HCT116 (cell line): ENCODE results near the gene OBSCN. TPM values are rescaled to one million over a fixed set of nuclear protein-coding genes. Genes with fewer than 3 reads are reported as not detected.

ENCODE experiments used
- ATAC-seq: fragments of 200-7000 bp; cut with Tn5 transposase; 2 replicates; pipeline ENCODE4 v1.9.1; 2020; ENCODE audit warnings: mild to moderate bottlenecking, moderate library complexity
- BruUV-seq: library from RNA; stranded (reverse); fragments of 400-500 nt; replicated peaks from 2 replicates; lab custom pipeline; 2021; lab: Mats Ljungman, UMichigan
- CTCF ChIA-PET: fragments of 300-600 bp; sonication (Branson Sonifier 250); formaldehyde crosslinking; loops from one replicate; lab custom pipeline; 2021; ENCODE audit warnings: antibody characterized with exemption; lab: Charles Lee
- POLR2A ChIA-PET: fragments of 300-600, 350-600 bp; sonication (Branson Sonifier 250); formaldehyde crosslinking; loops from one replicate; lab custom pipeline; 2021; ENCODE audit warnings: antibody characterized with exemption; lab: Charles Lee
- RAD21 ChIA-PET, 2 experiments: fragments of 300-600 bp; sonication (Branson Sonifier 250); formaldehyde crosslinking; loops; one replicate each; lab custom pipeline; 2023; ENCODE audit warnings: low total read pairs in 2 of 2; ENCODE audit not compliant: uncharacterized antibody in 2 of 2, unreplicated experiment in 2 of 2, low non-redundant PET in 1 of 2; lab: Charles Lee
- DNase-seq: peaks from one replicate; pipeline ENCODE4 v3.0.0-alpha.2; 2010; ENCODE audit warnings: low read depth, low spot score
- H2AFZ ChIP-seq: fragments of 200-600 bp; shearing (Covaris generic), sonication (generic); 2 replicates; pipeline ENCODE4 v1.6.1; 2017; ENCODE audit warnings: low read depth, mixed run types, mixed read lengths, antibody characterized with exemption, low read length; ENCODE audit not compliant: poor library complexity, severe bottlenecking
- H3K27ac ChIP-seq: 2 replicates; pipeline ENCODE4 v1.5.1; 2012; ENCODE audit warnings: low read depth, low read length
- H3K27me3 ChIP-seq: fragments of 200-600 bp; sonication (generic); 2 replicates; pipeline ENCODE4 v1.6.1; 2016; ENCODE audit warnings: mixed run types, low read length, mixed read lengths; ENCODE audit not compliant: insufficient read depth
- H3K36me3 ChIP-seq, 2 experiments: fragments of 200-500 bp in 1 of 2; fragments of 200-600 bp in 1 of 2; sonication (Bioruptor generic) in 1 of 2; sonication (generic) in 1 of 2; 2 replicates each; pipeline versions ENCODE4 v1.5.1 to v1.6.1; 2014 to 2016; ENCODE audit warnings: low read length in 2 of 2, inconsistent platforms in 1 of 2, mixed read lengths in 1 of 2, mixed run types in 1 of 2; ENCODE audit not compliant: insufficient read depth in 2 of 2, control insufficient read depth in 1 of 2
- H3K4me1 ChIP-seq, 2 experiments: fragments of 200-600 bp in 1 of 2; sonication (generic) in 1 of 2; 2 replicates each; pipeline versions ENCODE4 v1.5.1 to v1.6.1; 2012 to 2017; ENCODE audit warnings: low read length in 2 of 2, inconsistent platforms in 1 of 2, mild to moderate bottlenecking in 1 of 2, mixed read lengths in 1 of 2, mixed run types in 1 of 2, moderate library complexity in 1 of 2; ENCODE audit not compliant: insufficient read depth in 2 of 2, control insufficient read depth in 1 of 2
- H3K4me2 ChIP-seq: fragments of 200-600 bp; sonication (generic); 2 replicates; pipeline ENCODE4 v1.6.1; 2017; ENCODE audit warnings: mixed run types, low read length, mixed read lengths
- H3K4me3 ChIP-seq, 2 experiments: fragments of 200-600 bp in 1 of 2; sonication (generic) in 1 of 2; replicated peaks in 1 of 2; 2 replicates each; pipeline ENCODE4 v1.5.1; 2011 to 2016; ENCODE audit warnings: low read length in 2 of 2, control low read depth in 1 of 2, low read depth in 1 of 2, mild to moderate bottlenecking in 1 of 2, mixed read lengths in 1 of 2, mixed run types in 1 of 2
- H3K79me2 ChIP-seq: fragments of 200-600 bp; sonication (generic); 2 replicates; pipeline ENCODE4 v1.6.1; 2017; ENCODE audit warnings: mild to moderate bottlenecking, mixed run types, low read length, moderate library complexity, mixed read lengths; ENCODE audit not compliant: insufficient read depth
- H3K9ac ChIP-seq: fragments of 200-600 bp; sonication (generic); 2 replicates; pipeline ENCODE4 v1.6.1; 2016; ENCODE audit warnings: low read length, mixed read lengths
- H3K9me2 ChIP-seq: fragments of 200-600 bp; sonication (generic), shearing (Covaris generic); 2 replicates; pipeline ENCODE4 v1.6.1; 2017; ENCODE audit warnings: mixed run types, mild to moderate bottlenecking, moderate library complexity; ENCODE audit not compliant: insufficient read depth
- H3K9me3 ChIP-seq, 2 experiments: fragments of 200-500 bp in 1 of 2; fragments of 200-600 bp in 1 of 2; sonication (Bioruptor generic) in 1 of 2; sonication (generic) in 1 of 2; 2 replicates each; pipeline ENCODE4 v1.6.1; 2014 to 2017; ENCODE audit warnings: low read length in 2 of 2, mixed read lengths in 2 of 2, inconsistent platforms in 1 of 2, low read depth in 1 of 2, mild to moderate bottlenecking in 1 of 2, mixed run types in 1 of 2, moderate library complexity in 1 of 2; ENCODE audit not compliant: control insufficient read depth in 1 of 2, insufficient read depth in 1 of 2
- H4K20me1 ChIP-seq: fragments of 200-600 bp; sonication (generic), shearing (Covaris generic); 2 replicates; pipeline ENCODE4 v1.6.1; 2017; ENCODE audit warnings: mixed run types, mild to moderate bottlenecking, moderate library complexity; ENCODE audit not compliant: insufficient read depth
- CBX3 ChIP-seq: IDR thresholded peaks from 2 replicates; pipeline ENCODE4 v1.6.1; 2012; ENCODE audit warnings: low read depth
- EZH2phosphoT487 ChIP-seq: fragments of 200-600 bp; IDR thresholded peaks from 2 replicates; pipeline ENCODE4 v1.6.1; 2018; ENCODE audit warnings: antibody characterized with exemption, borderline replicate concordance
- JUND ChIP-seq: IDR thresholded peaks from 2 replicates; pipeline ENCODE4 v1.6.1; 2012
- POLR2AphosphoS5 ChIP-seq: IDR thresholded peaks from 2 replicates; pipeline ENCODE4 v1.6.1; 2011; ENCODE audit warnings: mild to moderate bottlenecking, low read depth, low read length, moderate library complexity
- RAD21 ChIP-seq: IDR thresholded peaks from 2 replicates; pipeline ENCODE4 v1.6.1; 2012; ENCODE audit warnings: low read depth, mild to moderate bottlenecking
- REST ChIP-seq: IDR thresholded peaks from 2 replicates; pipeline ENCODE4 v1.6.1; 2012; ENCODE audit warnings: low read depth
- SIN3A ChIP-seq: IDR thresholded peaks from 2 replicates; pipeline ENCODE4 v1.6.1; 2012; ENCODE audit warnings: low read depth
- TCF7L2 ChIP-seq: IDR thresholded peaks from 2 replicates; pipeline ENCODE4 v1.7.0; 2011; ENCODE audit warnings: borderline replicate concordance, inconsistent platforms; ENCODE audit not compliant: insufficient read depth, insufficient read length; ENCODE audit errors: extremely low read depth
- YY1 ChIP-seq: IDR thresholded peaks from 2 replicates; pipeline ENCODE4 v1.6.1; 2011; ENCODE audit warnings: low read length, low read depth, moderate library complexity, mild to moderate bottlenecking; ENCODE audit not compliant: insufficient replicate concordance; ENCODE audit errors: extremely low read depth
- ZBTB33 ChIP-seq: IDR thresholded peaks from 2 replicates; pipeline ENCODE4 v1.6.1; 2011; ENCODE audit warnings: mild to moderate bottlenecking, low read length, moderate library complexity; ENCODE audit not compliant: insufficient replicate concordance; ENCODE audit errors: extremely low read depth
- ZFX ChIP-seq: fragments of 450-650 bp; IDR thresholded peaks from 2 replicates; pipeline ENCODE4 v1.6.1; 2017
- intact Hi-C: fragments of 100-400 bp; cut with micrococcal nuclease; formaldehyde crosslinking; loops from 2 replicates; pipeline ENCODE4 v1.10.0; 2022
- total RNA-seq: library from RNA; stranded (reverse); gene quantifications from one replicate; pipeline ENCODE4 v1.2.1, GENCODE V29; 2021; ENCODE audit not compliant: unreplicated experiment

Gene OBSCN
- total RNA-seq, 1 experiment from 2014 or later = 16.6 TPM

- no TSS peak for BruUV-seq
- no peaks in the 10 kb centered on the region for H3K79me2 ChIP-seq
- H4K20me1 ChIP-seq = no peaks in the 10 kb centered on the region
- intact Hi-C loops = no loop called here
- ChIA-PET CTCF (no interaction called here), POLR2A (no interaction called here), RAD21 (no interaction called here)
- no peak overlapping the region for H2AFZ ChIP-seq
- H3K9ac ChIP-seq = no peak overlapping the region
- H3K4me3 ChIP-seq = no peak overlapping the region
- H3K36me3 ChIP-seq = no peaks in the 10 kb centered on the region
- peaks cover 7% of the 10 kb centered on the region in 2 experiments; a peak in 3 of 4 replicates for H3K9me3 ChIP-seq
- H3K4me1 ChIP-seq = no peaks in the 10 kb centered on the region
- TF ChIP-seq CBX3 (no peak), ZBTB33 (no peak), POLR2AphosphoS5 (no peak), EZH2phosphoT487 (no peak), REST (no peak), RAD21 (no peak), YY1 (no peak), SIN3A (no peak), JUND (no peak), TCF7L2 (no peak), ZFX (no peak)
- DNase-seq (no peak), ATAC-seq (no peak)
- H3K4me2 ChIP-seq = no peak overlapping the region
- no peaks in the 10 kb centered on the region for H3K27me3 ChIP-seq
- no peak overlapping the region for H3K27ac ChIP-seq
- no peaks in the 10 kb centered on the region for H3K9me2 ChIP-seq
Measured at GRCh38 chr1:228294717-228295116, 86.9 kb downstream of the OBSCN start.
